KMS-11 (cell line): ENCODE results near the gene ASCC3.

Experiments used
- H2AFZ ChIP-seq: fragments of 200-600 bp; sonication (generic); 2 replicates; pipeline ENCODE4 v1.6.1; 2016; ENCODE audit warnings: antibody characterized with exemption, mixed run types, low read depth
- H3K27ac ChIP-seq: fragments of 200-600 bp; sonication (generic); 2 replicates; pipeline ENCODE4 v1.6.1; 2016; ENCODE audit warnings: mild to moderate bottlenecking, mixed run types
- H3K27me3 ChIP-seq: fragments of 200-600 bp; sonication (generic); 2 replicates; pipeline ENCODE4 v1.6.1; 2017; ENCODE audit warnings: mild to moderate bottlenecking, low read depth, mixed run types, moderate library complexity; ENCODE audit not compliant: insufficient read depth
- H3K36me3 ChIP-seq: fragments of 200-600 bp; sonication (generic); 2 replicates; pipeline ENCODE4 v1.6.1; 2017; ENCODE audit warnings: mild to moderate bottlenecking, mixed run types; ENCODE audit not compliant: insufficient read depth
- H3K4me1 ChIP-seq: fragments of 200-600 bp; sonication (generic); 2 replicates; pipeline ENCODE4 v1.6.1; 2016; ENCODE audit warnings: mild to moderate bottlenecking, low read depth, mixed run types; ENCODE audit not compliant: poor library complexity, severe bottlenecking
- H3K4me2 ChIP-seq: fragments of 200-600 bp; sonication (generic); 2 replicates; pipeline ENCODE4 v1.7.0; 2016; ENCODE audit warnings: mild to moderate bottlenecking, mixed run types
- H3K4me3 ChIP-seq: fragments of 200-600 bp; sonication (generic); IDR thresholded peaks from 2 replicates; pipeline ENCODE4 v1.6.1; 2017; ENCODE audit warnings: low read depth, low read length, mixed read lengths; ENCODE audit not compliant: insufficient read depth
- H3K79me2 ChIP-seq: fragments of 200-600 bp; sonication (generic); 2 replicates; pipeline ENCODE4 v1.6.1; 2016; ENCODE audit warnings: low read depth, mixed run types; ENCODE audit not compliant: insufficient read depth
- H3K9ac ChIP-seq: fragments of 200-600 bp; sonication (generic); 2 replicates; pipeline ENCODE4 v1.6.1; 2016; ENCODE audit warnings: mild to moderate bottlenecking, mixed run types
- H4K20me1 ChIP-seq: fragments of 200-600 bp; sonication (generic); 2 replicates; pipeline ENCODE4 v1.6.1; 2016; ENCODE audit warnings: mild to moderate bottlenecking, mixed run types; ENCODE audit not compliant: insufficient read depth
- TF ChIP-seq, protein P1 (sequence below): fragments of 200-600 bp; sonication (generic); conservative IDR thresholded peaks from 2 replicates; pipeline ENCODE4 v1.6.1; 2017; ENCODE audit warnings: low read depth, mild to moderate bottlenecking, antibody characterized with exemption, low read length, moderate library complexity, mixed read lengths

ASCC3 gene

GRCh38 chr6:100877851-100878250, 3.3 kb downstream of the ASCC3 start:
- peaks cover 16% of the 10 kb centered on the region for H3K4me1 ChIP-seq
- H3K27ac ChIP-seq, result no peak overlapping the region
- peaks cover 44% of the 10 kb centered on the region for H3K79me2 ChIP-seq
- no peaks in the 10 kb centered on the region for H3K36me3 ChIP-seq
- H3K27me3 ChIP-seq, result no peaks in the 10 kb centered on the region
- no peaks in the 10 kb centered on the region for H4K20me1 ChIP-seq
- H3K4me2 ChIP-seq, result no peak overlapping the region
- H2AFZ ChIP-seq, result no peak overlapping the region
- H3K9ac ChIP-seq, result no peak overlapping the region
- H3K4me3 ChIP-seq, result no peak overlapping the region
- TF ChIP-seq, protein P1, sequence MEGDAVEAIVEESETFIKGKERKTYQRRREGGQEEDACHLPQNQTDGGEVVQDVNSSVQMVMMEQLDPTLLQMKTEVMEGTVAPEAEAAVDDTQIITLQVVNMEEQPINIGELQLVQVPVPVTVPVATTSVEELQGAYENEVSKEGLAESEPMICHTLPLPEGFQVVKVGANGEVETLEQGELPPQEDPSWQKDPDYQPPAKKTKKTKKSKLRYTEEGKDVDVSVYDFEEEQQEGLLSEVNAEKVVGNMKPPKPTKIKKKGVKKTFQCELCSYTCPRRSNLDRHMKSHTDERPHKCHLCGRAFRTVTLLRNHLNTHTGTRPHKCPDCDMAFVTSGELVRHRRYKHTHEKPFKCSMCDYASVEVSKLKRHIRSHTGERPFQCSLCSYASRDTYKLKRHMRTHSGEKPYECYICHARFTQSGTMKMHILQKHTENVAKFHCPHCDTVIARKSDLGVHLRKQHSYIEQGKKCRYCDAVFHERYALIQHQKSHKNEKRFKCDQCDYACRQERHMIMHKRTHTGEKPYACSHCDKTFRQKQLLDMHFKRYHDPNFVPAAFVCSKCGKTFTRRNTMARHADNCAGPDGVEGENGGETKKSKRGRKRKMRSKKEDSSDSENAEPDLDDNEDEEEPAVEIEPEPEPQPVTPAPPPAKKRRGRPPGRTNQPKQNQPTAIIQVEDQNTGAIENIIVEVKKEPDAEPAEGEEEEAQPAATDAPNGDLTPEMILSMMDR, result no peak

GRCh38 chr6:100876251-100876650, 4.9 kb downstream of the ASCC3 start:
- Histone ChIP-seq H3K4me2 (no peak overlapping the region), H3K27ac (no peak overlapping the region), H3K4me3 (no peak overlapping the region), H3K9ac (no peak overlapping the region), H3K4me1 (peaks cover 8% of the 10 kb centered on the region), H3K27me3 (no peaks in the 10 kb centered on the region), H2AFZ (no peak overlapping the region), H3K36me3 (no peaks in the 10 kb centered on the region), H4K20me1 (no peaks in the 10 kb centered on the region), H3K79me2 (peaks cover 44% of the 10 kb centered on the region)
- TF ChIP-seq, protein P1, result no peak

GRCh38 chr6:100865525-100865924, 15.6 kb downstream of the ASCC3 start:
- Histone ChIP-seq H3K9ac (no peak overlapping the region), H3K4me3 (no peak overlapping the region), H3K27me3 (no peaks in the 10 kb centered on the region), H3K27ac (no peak overlapping the region), H4K20me1 (no peaks in the 10 kb centered on the region), H2AFZ (no peak overlapping the region), H3K36me3 (no peaks in the 10 kb centered on the region), H3K79me2 (no peaks in the 10 kb centered on the region), H3K4me1 (no peaks in the 10 kb centered on the region), H3K4me2 (no peak overlapping the region)
- TF ChIP-seq, protein P1, result no peak

DNA sequence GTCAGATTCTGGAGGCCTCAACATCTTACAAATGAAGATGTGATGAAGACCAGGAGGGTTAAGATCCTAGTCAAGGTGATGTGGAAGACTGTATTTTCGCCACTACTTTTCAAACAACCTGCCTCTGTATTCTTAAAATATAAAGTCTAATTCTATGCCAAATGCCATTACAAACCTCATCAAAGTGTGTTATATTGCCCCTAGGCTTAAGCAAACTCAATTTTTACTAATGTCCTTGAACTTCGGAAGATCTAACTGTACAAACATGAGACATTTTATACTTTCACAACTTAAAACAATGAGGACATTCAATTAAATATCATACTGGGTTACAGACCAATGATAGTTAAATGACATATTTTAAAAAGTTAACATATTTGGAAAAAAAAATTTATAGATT, 19.1 kb downstream of the ASCC3 start:
- no peak overlapping the region for H3K4me2 ChIP-seq
- H2AFZ ChIP-seq, result no peak overlapping the region
- H3K27ac ChIP-seq, result no peak overlapping the region
- H3K27me3 ChIP-seq, result no peaks in the 10 kb centered on the region
- H3K9ac ChIP-seq, result no peak overlapping the region
- no peaks in the 10 kb centered on the region for H3K79me2 ChIP-seq
- no peaks in the 10 kb centered on the region for H4K20me1 ChIP-seq
- no peak overlapping the region for H3K4me3 ChIP-seq
- H3K4me1 ChIP-seq, result no peaks in the 10 kb centered on the region
- no peaks in the 10 kb centered on the region for H3K36me3 ChIP-seq
- TF ChIP-seq, protein P1, result no peak
